SK-N-SH (cell line): ENCODE results near the gene STARD5. TPM values are rescaled to one million over a fixed set of nuclear protein-coding genes. Genes with fewer than 3 reads are reported as not detected.

Source experiments
- CTCF ChIA-PET: fragments of 300-600, 350-600 bp; formaldehyde crosslinking; extraction: SDS; loops from one replicate; lab custom pipeline; 2021; lab: Yijun Ruan, JAX
- POLR2A ChIA-PET: fragments of 350-600 bp; sonication (Branson Sonifier 250); formaldehyde crosslinking; extraction: SDS; loops from one replicate; lab custom pipeline; 2020; ENCODE audit warnings: antibody characterized with exemption, inconsistent platforms; lab: Yijun Ruan, JAX
- DNase-seq: peaks from one replicate; pipeline ENCODE4 v3.0.0; 2012
- H2AFZ ChIP-seq: fragments of 200-600 bp; sonication (generic); 2 replicates; pipeline ENCODE4 v1.8.1; 2016; ENCODE audit warnings: antibody characterized with exemption, mild to moderate bottlenecking, low read depth
- H3F3A ChIP-seq: fragments of 200-600 bp; sonication (generic); replicated peaks from 2 replicates; pipeline ENCODE3; 2016; ENCODE audit warnings: antibody characterized with exemption, mild to moderate bottlenecking; ENCODE audit not compliant: insufficient read depth
- H3K27ac ChIP-seq, 2 experiments: fragments of 200-500 bp in 1 of 2; fragments of 200-600 bp in 1 of 2; sonication (Bioruptor generic) in 1 of 2; sonication (generic), shearing (Covaris generic) in 1 of 2; 2 replicates each; pipeline versions ENCODE4 v1.5.1 to v1.6.1; 2014 to 2016; ENCODE audit warnings: low read depth in 2 of 2, inconsistent platforms in 1 of 2, low read length in 1 of 2, mild to moderate bottlenecking in 1 of 2, mixed read lengths in 1 of 2
- H3K27me3 ChIP-seq: fragments of 200-600 bp; sonication (generic), shearing (Covaris generic); 2 replicates; pipeline ENCODE4 v1.6.1; 2016; ENCODE audit warnings: mixed run types; ENCODE audit not compliant: insufficient read depth
- H3K36me3 ChIP-seq, 2 experiments: fragments of 200-500 bp in 1 of 2; fragments of 200-600 bp in 1 of 2; sonication (Bioruptor generic) in 1 of 2; sonication (generic) in 1 of 2; replicated peaks in 1 of 2; 2 replicates each; pipeline versions ENCODE3 to v1.5.1; 2014 to 2016; ENCODE audit warnings: low read length in 1 of 2, mild to moderate bottlenecking in 1 of 2; ENCODE audit not compliant: insufficient read depth in 2 of 2, control insufficient read depth in 1 of 2
- H3K4me1 ChIP-seq, 2 experiments: fragments of 200-500 bp in 1 of 2; fragments of 200-600 bp in 1 of 2; sonication (Bioruptor generic) in 1 of 2; sonication (generic), shearing (Covaris generic) in 1 of 2; 2 replicates each; pipeline versions ENCODE4 v1.5.1 to v1.6.1; 2014 to 2016; ENCODE audit warnings: low read depth in 1 of 2, low read length in 1 of 2, mixed run types in 1 of 2; ENCODE audit not compliant: insufficient read depth in 2 of 2, control insufficient read depth in 1 of 2
- H3K4me2 ChIP-seq: fragments of 200-600 bp; sonication (generic), shearing (Covaris generic); 2 replicates; pipeline ENCODE4 v1.6.1; 2017; ENCODE audit warnings: mixed run types
- H3K4me3 ChIP-seq, 2 experiments: fragments of 200-500 bp in 1 of 2; fragments of 200-600 bp in 1 of 2; sonication (Bioruptor generic) in 1 of 2; sonication (generic), shearing (Covaris generic) in 1 of 2; 2 replicates each; pipeline versions ENCODE4 v1.5.1 to v1.8.1; 2014 to 2016; ENCODE audit warnings: low read depth in 2 of 2, inconsistent platforms in 1 of 2, low read length in 1 of 2, mild to moderate bottlenecking in 1 of 2, mixed read lengths in 1 of 2, moderate library complexity in 1 of 2
- H3K79me2 ChIP-seq: fragments of 200-600 bp; sonication (generic); 2 replicates; pipeline ENCODE4 v1.8.1; 2017; ENCODE audit warnings: mild to moderate bottlenecking; ENCODE audit not compliant: insufficient read depth
- H3K9ac ChIP-seq: fragments of 200-600 bp; sonication (generic); 2 replicates; pipeline ENCODE4 v1.6.1; 2017; ENCODE audit warnings: mixed run types
- H3K9me2 ChIP-seq: fragments of 200-600 bp; sonication (generic); 2 replicates; pipeline ENCODE4 v1.6.1; 2017; ENCODE audit warnings: mixed run types
- H3K9me3 ChIP-seq: fragments of 200-600 bp; sonication (generic); 2 replicates; pipeline ENCODE4 v1.6.1; 2017; ENCODE audit warnings: mixed run types, mild to moderate bottlenecking, moderate library complexity
- H4K20me1 ChIP-seq: fragments of 200-600 bp; sonication (generic); 2 replicates; pipeline ENCODE4 v1.6.1; 2017; ENCODE audit warnings: mild to moderate bottlenecking, mixed run types; ENCODE audit not compliant: insufficient read depth
- CTCF ChIP-seq: fragments of 200-600 bp; sonication (generic); IDR thresholded peaks from 2 replicates; pipeline ENCODE4 v1.6.1; 2017; ENCODE audit warnings: antibody characterized with exemption, mild to moderate bottlenecking, moderate library complexity
- ELF1 ChIP-seq: IDR thresholded peaks from 2 replicates; pipeline ENCODE4 v1.4.0; 2012
- EP300 ChIP-seq, 2 experiments: IDR thresholded peaks; 2 replicates each; pipeline versions ENCODE4 v1.4.0 to v1.6.1; 2012; ENCODE audit warnings: borderline replicate concordance in 1 of 2, low read depth in 1 of 2, low read length in 1 of 2
- EZH2phosphoT487 ChIP-seq: fragments of 200-600 bp; sonication (generic); IDR thresholded peaks from 2 replicates; pipeline ENCODE4 v1.6.1; 2017; ENCODE audit warnings: low read depth, mixed run types, mild to moderate bottlenecking, antibody characterized with exemption, moderate library complexity, borderline replicate concordance
- FOXJ3 ChIP-seq: sonication (generic); formaldehyde crosslinking; IDR thresholded peaks from 2 replicates; pipeline ENCODE4 v1.5.1; 2020; ENCODE audit warnings: mild to moderate bottlenecking, missing genetic modification reagents
- FOXM1 ChIP-seq: IDR thresholded peaks from 2 replicates; pipeline ENCODE4 v1.4.0; 2012; ENCODE audit warnings: low read depth, mild to moderate bottlenecking
- JUND ChIP-seq: IDR thresholded peaks from 2 replicates; pipeline ENCODE4 v1.4.0; 2012
- MAX ChIP-seq: IDR thresholded peaks from 2 replicates; pipeline ENCODE4 v1.4.0; 2012; ENCODE audit warnings: low read depth
- POLR2AphosphoS5 ChIP-seq: IDR thresholded peaks from 2 replicates; pipeline ENCODE4 v1.6.1; 2012; ENCODE audit warnings: low read depth, low read length
- RAD21 ChIP-seq: IDR thresholded peaks from 2 replicates; pipeline ENCODE4 v1.6.1; 2012; ENCODE audit warnings: mild to moderate bottlenecking, low read length
- SIN3A ChIP-seq: IDR thresholded peaks from 2 replicates; pipeline ENCODE4 v1.6.1; 2012; ENCODE audit warnings: low read depth, mild to moderate bottlenecking, low read length, moderate library complexity, borderline replicate concordance
- SMC3 ChIP-seq: IDR thresholded peaks from 2 replicates; pipeline ENCODE4 v1.6.1; 2012; ENCODE audit warnings: low read depth, low read length, improper control_type of control experiment
- TEAD4 ChIP-seq: IDR thresholded peaks from 2 replicates; pipeline ENCODE4 v1.4.0; 2012; ENCODE audit warnings: mild to moderate bottlenecking, borderline replicate concordance; ENCODE audit not compliant: insufficient read depth
- USF1 ChIP-seq: IDR thresholded peaks from 2 replicates; pipeline ENCODE4 v1.4.0; 2012; ENCODE audit warnings: low read depth, borderline replicate concordance
- USF2 ChIP-seq: fragments of 150-350 bp; IDR thresholded peaks from 2 replicates; pipeline ENCODE4 v1.6.1; 2017; ENCODE audit warnings: antibody characterized with exemption, low read length, low read depth, borderline replicate concordance
- YY1 ChIP-seq: IDR thresholded peaks from 2 replicates; pipeline ENCODE4 v1.4.0; 2012; ENCODE audit warnings: low read depth, mild to moderate bottlenecking
- WGBS: methylation state at CpG from one replicate; pipeline ENCODE4 v1.1.6; 2017; ENCODE audit warnings: low lambda C conversion rate; 5-methylcytosine and 5-hydroxymethylcytosine counted together
- polyA plus RNA-seq, 3 experiments: library from polyadenylated mRNA; depleted of rRNA; stranded (reverse); fragments of >200 nt; gene quantifications; 2 replicates each; pipeline ENCODE4 v1.2.3, GENCODE V29; 2012

Gene STARD5
- polyA plus RNA-seq, 1 of the 3 experiments (the other 2 are of a cell fraction), result 1.6 TPM

- Histone ChIP-seq H3K4me3 (no peak overlapping the region), H3K79me2 (no peaks in the 10 kb centered on the region), H3K9me2 (no peaks in the 10 kb centered on the region), H3K4me1 (peaks cover 0 to 2% of the 10 kb centered on the region in 2 experiments; a peak in 1 of 4 replicates), H3F3A (no peaks in the 10 kb centered on the region), H4K20me1 (no peaks in the 10 kb centered on the region), H3K36me3 (no peaks in the 10 kb centered on the region), H3K27ac (no peak overlapping the region), H3K4me2 (no peak overlapping the region), H2AFZ (no peak overlapping the region), H3K9ac (no peak overlapping the region), H3K9me3 (no peaks in the 10 kb centered on the region), H3K27me3 (no peaks in the 10 kb centered on the region; the same call in 1 of the 2 replicates)
- no peak for DNase-seq
- no peak for TF ChIP-seq JUND
- TF ChIP-seq USF2, result no peak
- no peak for TF ChIP-seq SIN3A
- no peak for TF ChIP-seq RAD21
- TF ChIP-seq CTCF, result no peak
- no peak for TF ChIP-seq YY1
- TF ChIP-seq TEAD4, result no peak
- no peak for TF ChIP-seq USF1
- TF ChIP-seq EZH2phosphoT487, result no peak
- ChIA-PET CTCF (interaction anchor here (1.8 to 4.6 kb wide), 2 partner anchors 10 to 90 kb away, joined by 9 to 15 read pairs; no protein-coding TSS in a partner anchor), POLR2A (no interaction called here)
- WGBS, result 33% methylated on average over 5 of the region's 5 CpGs
Measured at GRCh38 chr15:81356252-81356651, 32.3 kb upstream of the STARD5 start.

- Histone ChIP-seq H3K4me3 (no peak overlapping the region), H3K4me1 (peaks cover 0 to 2% of the 10 kb centered on the region in 2 experiments; a peak in 1 of 4 replicates), H3K9me3 (no peaks in the 10 kb centered on the region), H3K4me2 (no peak overlapping the region), H3K9me2 (no peaks in the 10 kb centered on the region), H3K27ac (no peak overlapping the region), H3F3A (no peaks in the 10 kb centered on the region), H3K9ac (no peak overlapping the region), H3K27me3 (peaks cover 4% of the 10 kb centered on the region; the same call in 1 of the 2 replicates), H4K20me1 (no peaks in the 10 kb centered on the region), H2AFZ (no peak overlapping the region), H3K79me2 (no peaks in the 10 kb centered on the region), H3K36me3 (no peaks in the 10 kb centered on the region)
- no peak for DNase-seq
- POLR2A ChIA-PET, result no interaction called here
- WGBS, result 26% methylated on average over 5 of the region's 5 CpGs
- CTCF ChIA-PET, result interaction anchor here (1.1 kb wide), 1 partner anchor 10 kb away, joined by 3 read pairs; no protein-coding TSS in a partner anchor
- TF ChIP-seq FOXM1 (no peak), ELF1 (no peak), EP300 (IDR thresholded peaks at IDR 0.05; ENCODE audit: borderline replicate concordance in 1 of 2, low read depth in 1 of 2, low read length in 1 of 2) (no peak), MAX (no peak), FOXJ3 (CRISPR knock-in tag) (no peak), SMC3 (no peak), POLR2AphosphoS5 (no peak)
Measured at GRCh38 chr15:81351651-81352050, 27.7 kb upstream of the STARD5 start.
